GM19455 (cell line): Measurements from ENCODE around the gene WFDC11.

Source experiments
- ATAC-seq: cut with Tn5 transposase; IDR thresholded peaks from one replicate; pipeline ENCODE4 v1.9.1; 2021; ENCODE audit not compliant: unreplicated experiment

Gene WFDC11

GRCh38 chr20:45629496-45630100 lies 40.4 kb downstream of the WFDC11 start, which contains the start of gene WFDC10A:
Gene WFDC10A, plus strand, starts transcription at chr20:45629739. Its CDS starts 75 bp downstream, at chr20:45629814.
- no peak for ATAC-seq

GRCh38 chr20:45626540-45626939 lies 43.5 kb downstream of the WFDC11 start:
- no peak for ATAC-seq

- no peak for ATAC-seq
Observed at GRCh38 chr20:45621593-45621992, 48.4 kb downstream of the WFDC11 start.

GRCh38 chr20:45617591-45617990 lies 52.4 kb downstream of the WFDC11 start:
- ATAC-seq: no peak

- ATAC-seq: no peak
Observed at GRCh38 chr20:45612314-45612713, 57.7 kb downstream of the WFDC11 start.

GRCh38 chr20:45611054-45611453 lies 59.0 kb downstream of the WFDC11 start:
- no peak for ATAC-seq

GRCh38 chr20:45607810-45608209 lies 62.2 kb downstream of the WFDC11 start:
- no peak for ATAC-seq
